ENCODE measurements around the gene FAM24A.
"Not testable (repeated sequence)": the region's sequence is repeated elsewhere in the genome, so short reads cannot be mapped to it uniquely, and the experiment has no call there.

Gene FAM24A, protein sequence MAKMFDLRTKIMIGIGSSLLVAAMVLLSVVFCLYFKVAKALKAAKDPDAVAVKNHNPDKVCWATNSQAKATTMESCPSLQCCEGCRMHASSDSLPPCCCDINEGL

DNA sequence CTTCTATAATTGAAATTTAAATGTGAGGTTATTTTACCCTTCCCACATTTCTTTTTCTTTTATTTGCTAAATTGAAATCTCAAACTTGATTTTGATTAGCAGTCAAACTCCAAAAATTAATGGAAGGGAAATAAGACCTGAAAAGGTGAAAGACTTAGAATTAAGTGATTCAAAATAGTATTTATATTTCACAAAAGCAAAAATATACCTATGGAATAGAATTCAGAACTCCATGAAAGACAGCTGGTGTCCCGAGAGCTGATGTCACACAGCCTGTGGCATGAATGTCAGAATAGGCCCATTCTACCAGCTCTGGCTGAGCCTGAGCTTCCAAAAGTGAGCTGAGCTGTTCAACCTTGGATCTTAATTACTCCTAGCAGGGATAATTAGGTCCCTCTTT, at the start of gene FAM24A:
Gene FAM24A (plus strand): TSS at position 301 of the 400 bp plus-strand sequence. CDS start 1,025 bp downstream, outside the sequence.
- H3K36me3 ChIP-seq (ENCODE audit: control insufficient read depth in 5 of 5, insufficient read depth in 5 of 5, low read length in 5 of 5): no peaks in the 10 kb centered on the region
- H3K9ac ChIP-seq (ENCODE audit: low read length in 5 of 5): no peak within 1 kb of the TSS
- H3K27me3 ChIP-seq (ENCODE audit: control insufficient read depth in 5 of 5, insufficient read depth in 4 of 5, low read length in 5 of 5): no peaks in the 10 kb centered on the region
- H3K4me1 ChIP-seq (ENCODE audit: control insufficient read depth in 5 of 5, insufficient read depth in 5 of 5, low read length in 5 of 5): no peaks in the 10 kb centered on the region
- H3K27ac ChIP-seq (ENCODE audit: low read depth, low read length): no peak within 1 kb of the TSS
- H3K9me3 ChIP-seq (ENCODE audit: control insufficient read depth in 5 of 5, low read length in 5 of 5): no peaks in the 10 kb centered on the region
- H3K4me3 ChIP-seq (ENCODE audit: low read depth in 1 of 5, low read length in 5 of 5): no peak within 1 kb of the TSS

- H3K4me1 ChIP-seq (ENCODE audit: control insufficient read depth in 5 of 5, insufficient read depth in 5 of 5, low read length in 5 of 5): no peaks in the 10 kb centered on the region
- H3K36me3 ChIP-seq (ENCODE audit: control insufficient read depth in 5 of 5, insufficient read depth in 5 of 5, low read length in 5 of 5): no peaks in the 10 kb centered on the region
- no peak overlapping the region for H3K9ac ChIP-seq (ENCODE audit: low read length in 5 of 5)
- no peak overlapping the region for H3K4me3 ChIP-seq (ENCODE audit: low read depth in 1 of 5, low read length in 5 of 5)
- H3K27ac ChIP-seq (ENCODE audit: low read depth, low read length): no peak overlapping the region
- no peaks in the 10 kb centered on the region for H3K9me3 ChIP-seq (ENCODE audit: control insufficient read depth in 5 of 5, low read length in 5 of 5)
- no peaks in the 10 kb centered on the region for H3K27me3 ChIP-seq (ENCODE audit: control insufficient read depth in 5 of 5, insufficient read depth in 4 of 5, low read length in 5 of 5)
Measured at GRCh38 chr10:122861711-122862161, 48.7 kb upstream of the FAM24A start.

- Histone ChIP-seq H3K4me3 (ENCODE audit: low read depth in 1 of 5, low read length in 5 of 5) (no peak overlapping the region), H3K9me3 (ENCODE audit: control insufficient read depth in 5 of 5, low read length in 5 of 5) (no peaks in the 10 kb centered on the region), H3K36me3 (ENCODE audit: control insufficient read depth in 5 of 5, insufficient read depth in 5 of 5, low read length in 5 of 5) (no peaks in the 10 kb centered on the region), H3K4me1 (ENCODE audit: control insufficient read depth in 5 of 5, insufficient read depth in 5 of 5, low read length in 5 of 5) (no peaks in the 10 kb centered on the region), H3K9ac (ENCODE audit: low read length in 5 of 5) (no peak overlapping the region), H3K27me3 (ENCODE audit: control insufficient read depth in 5 of 5, insufficient read depth in 4 of 5, low read length in 5 of 5) (no peaks in the 10 kb centered on the region), H3K27ac (ENCODE audit: low read depth, low read length) (no peak overlapping the region)
Measured at GRCh38 chr10:122863216-122864193, 46.9 kb upstream of the FAM24A start.

DNA sequence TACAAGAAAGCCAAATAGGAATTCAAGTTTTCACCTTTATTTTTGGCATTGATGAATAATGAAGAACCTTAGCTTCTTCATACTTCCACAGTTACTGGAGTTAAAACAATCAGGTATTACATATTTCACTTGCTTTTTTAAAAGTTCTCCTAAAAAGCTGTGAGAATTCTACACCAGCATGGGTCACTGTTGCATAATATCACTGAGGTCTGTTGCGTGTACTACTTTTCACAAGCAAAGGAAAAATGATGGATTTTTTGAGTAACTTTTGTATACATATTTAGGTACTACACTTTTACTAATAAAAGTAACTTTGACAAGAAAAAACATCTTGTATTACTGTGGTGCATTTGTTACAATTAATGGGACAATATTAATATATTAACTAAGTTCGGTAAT, 46.2 kb upstream of the FAM24A start:
- Histone ChIP-seq H3K9me3 (ENCODE audit: control insufficient read depth in 5 of 5, low read length in 5 of 5) (no peaks in the 10 kb centered on the region), H3K4me3 (ENCODE audit: low read depth in 1 of 5, low read length in 5 of 5) (no peak overlapping the region)

GRCh38 chr10:122864901-122865300, 45.5 kb upstream of the FAM24A start:
- Histone ChIP-seq H3K36me3 (ENCODE audit: control insufficient read depth in 5 of 5, insufficient read depth in 5 of 5, low read length in 5 of 5) (no peaks in the 10 kb centered on the region), H3K4me1 (ENCODE audit: control insufficient read depth in 5 of 5, insufficient read depth in 5 of 5, low read length in 5 of 5) (no peaks in the 10 kb centered on the region), H3K9ac (ENCODE audit: low read length in 5 of 5) (no peak overlapping the region), H3K9me3 (ENCODE audit: control insufficient read depth in 5 of 5, low read length in 5 of 5) (no peaks in the 10 kb centered on the region), H3K27ac (ENCODE audit: low read depth, low read length) (no peak overlapping the region), H3K27me3 (ENCODE audit: control insufficient read depth in 5 of 5, insufficient read depth in 4 of 5, low read length in 5 of 5) (no peaks in the 10 kb centered on the region), H3K4me3 (ENCODE audit: low read depth in 1 of 5, low read length in 5 of 5) (no peak overlapping the region)

More for the DNA sequence above, 46.2 kb upstream of the FAM24A start:
- H3K4me1 ChIP-seq (ENCODE audit: control insufficient read depth in 5 of 5, insufficient read depth in 5 of 5, low read length in 5 of 5): no peaks in the 10 kb centered on the region
- no peak overlapping the region for H3K9ac ChIP-seq (ENCODE audit: low read length in 5 of 5)
- no peaks in the 10 kb centered on the region for H3K27me3 ChIP-seq (ENCODE audit: control insufficient read depth in 5 of 5, insufficient read depth in 4 of 5, low read length in 5 of 5)
- no peaks in the 10 kb centered on the region for H3K36me3 ChIP-seq (ENCODE audit: control insufficient read depth in 5 of 5, insufficient read depth in 5 of 5, low read length in 5 of 5)
- no peak overlapping the region for H3K27ac ChIP-seq (ENCODE audit: low read depth, low read length)

DNA sequence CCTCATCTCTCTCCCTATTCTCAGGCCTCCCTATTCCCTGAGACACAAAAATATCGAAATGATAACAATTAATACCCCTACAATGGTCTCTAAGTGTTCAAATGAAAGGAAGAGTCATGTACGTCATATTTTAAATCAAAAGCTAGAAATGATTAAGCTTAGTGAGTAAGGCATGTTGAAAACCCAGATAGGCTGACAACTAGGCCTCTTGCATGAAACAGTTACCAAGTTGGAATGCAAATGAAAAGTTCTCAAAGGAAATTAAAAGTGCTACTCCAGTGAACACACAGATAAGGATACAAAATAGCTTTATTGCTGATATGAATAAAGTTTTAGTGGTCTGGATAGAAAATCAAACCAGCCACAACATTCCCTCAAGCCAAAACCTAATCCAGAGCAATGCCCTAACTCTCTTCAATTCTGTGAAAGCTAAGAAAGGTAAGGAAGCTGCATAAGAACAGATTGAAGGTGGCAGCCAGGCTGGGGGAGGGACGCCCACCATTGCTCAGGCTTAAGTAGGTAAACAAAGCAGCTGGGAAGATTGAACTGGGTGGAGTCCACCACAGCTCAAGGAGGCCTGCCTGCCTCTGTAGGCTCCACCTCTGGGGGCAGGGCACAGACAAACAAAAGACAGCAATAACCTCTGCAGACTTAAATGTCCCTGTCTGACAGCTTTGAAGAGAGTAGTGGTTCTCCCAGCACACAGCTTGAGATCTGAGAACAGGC, 43.5 kb upstream of the FAM24A start:
- not testable (repeated sequence) for H3K4me3 ChIP-seq (ENCODE audit: low read depth in 1 of 5, low read length in 5 of 5); H3K9ac ChIP-seq (ENCODE audit: low read length in 5 of 5); H3K4me1 ChIP-seq (ENCODE audit: control insufficient read depth in 5 of 5, insufficient read depth in 5 of 5, low read length in 5 of 5); H3K36me3 ChIP-seq (ENCODE audit: control insufficient read depth in 5 of 5, insufficient read depth in 5 of 5, low read length in 5 of 5); H3K9me3 ChIP-seq (ENCODE audit: control insufficient read depth in 5 of 5, low read length in 5 of 5); H3K27ac ChIP-seq (ENCODE audit: low read depth, low read length); H3K27me3 ChIP-seq (ENCODE audit: control insufficient read depth in 5 of 5, insufficient read depth in 4 of 5, low read length in 5 of 5)

DNA sequence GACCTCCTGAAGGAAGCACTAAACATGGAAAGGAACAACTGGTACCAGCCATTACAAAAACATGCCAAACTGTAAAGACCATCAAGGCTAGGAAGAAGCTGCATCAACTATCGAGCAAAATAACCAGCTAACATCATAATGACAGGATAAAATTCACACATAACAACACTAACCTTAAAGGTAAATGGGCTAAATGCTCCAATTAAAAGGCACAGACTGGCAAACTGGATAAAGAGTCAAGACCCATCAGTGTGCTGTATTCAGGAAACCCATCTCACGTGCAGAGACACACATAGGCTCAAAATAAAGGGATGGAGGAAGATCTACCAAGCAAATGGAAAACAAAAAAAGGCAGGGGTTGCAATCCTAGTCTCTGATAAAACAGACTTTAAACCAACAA, 41.6 kb upstream of the FAM24A start:
- not testable (repeated sequence) for H3K4me1 ChIP-seq (ENCODE audit: control insufficient read depth in 5 of 5, insufficient read depth in 5 of 5, low read length in 5 of 5); H3K27me3 ChIP-seq (ENCODE audit: control insufficient read depth in 5 of 5, insufficient read depth in 4 of 5, low read length in 5 of 5); H3K36me3 ChIP-seq (ENCODE audit: control insufficient read depth in 5 of 5, insufficient read depth in 5 of 5, low read length in 5 of 5); H3K9ac ChIP-seq (ENCODE audit: low read length in 5 of 5); H3K9me3 ChIP-seq (ENCODE audit: control insufficient read depth in 5 of 5, low read length in 5 of 5); H3K4me3 ChIP-seq (ENCODE audit: low read depth in 1 of 5, low read length in 5 of 5); H3K27ac ChIP-seq (ENCODE audit: low read depth, low read length)

DNA sequence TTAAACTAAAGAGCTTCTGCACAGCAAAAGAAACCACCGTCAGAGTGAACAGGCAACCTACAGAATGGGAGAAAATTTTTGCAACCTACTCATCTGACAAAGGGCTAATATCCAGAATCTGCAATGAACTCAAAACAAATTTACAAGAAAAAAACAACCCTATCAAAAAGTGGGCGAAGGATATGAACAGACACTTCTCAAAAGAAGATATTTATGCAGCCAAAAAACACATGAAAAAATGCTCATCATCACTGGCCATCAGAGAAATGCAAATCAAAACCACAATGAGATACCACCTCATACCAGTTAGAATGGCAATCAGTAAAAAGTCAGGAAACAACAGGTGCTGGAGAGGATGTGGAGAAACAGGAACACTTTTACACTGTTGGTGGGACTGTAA, 38.5 kb upstream of the FAM24A start:
- H3K36me3 ChIP-seq (ENCODE audit: control insufficient read depth in 5 of 5, insufficient read depth in 5 of 5, low read length in 5 of 5); H3K4me1 ChIP-seq (ENCODE audit: control insufficient read depth in 5 of 5, insufficient read depth in 5 of 5, low read length in 5 of 5); H3K27me3 ChIP-seq (ENCODE audit: control insufficient read depth in 5 of 5, insufficient read depth in 4 of 5, low read length in 5 of 5); H3K4me3 ChIP-seq (ENCODE audit: low read depth in 1 of 5, low read length in 5 of 5); H3K9me3 ChIP-seq (ENCODE audit: control insufficient read depth in 5 of 5, low read length in 5 of 5); H3K27ac ChIP-seq (ENCODE audit: low read depth, low read length); H3K9ac ChIP-seq (ENCODE audit: low read length in 5 of 5): not testable (repeated sequence)

DNA sequence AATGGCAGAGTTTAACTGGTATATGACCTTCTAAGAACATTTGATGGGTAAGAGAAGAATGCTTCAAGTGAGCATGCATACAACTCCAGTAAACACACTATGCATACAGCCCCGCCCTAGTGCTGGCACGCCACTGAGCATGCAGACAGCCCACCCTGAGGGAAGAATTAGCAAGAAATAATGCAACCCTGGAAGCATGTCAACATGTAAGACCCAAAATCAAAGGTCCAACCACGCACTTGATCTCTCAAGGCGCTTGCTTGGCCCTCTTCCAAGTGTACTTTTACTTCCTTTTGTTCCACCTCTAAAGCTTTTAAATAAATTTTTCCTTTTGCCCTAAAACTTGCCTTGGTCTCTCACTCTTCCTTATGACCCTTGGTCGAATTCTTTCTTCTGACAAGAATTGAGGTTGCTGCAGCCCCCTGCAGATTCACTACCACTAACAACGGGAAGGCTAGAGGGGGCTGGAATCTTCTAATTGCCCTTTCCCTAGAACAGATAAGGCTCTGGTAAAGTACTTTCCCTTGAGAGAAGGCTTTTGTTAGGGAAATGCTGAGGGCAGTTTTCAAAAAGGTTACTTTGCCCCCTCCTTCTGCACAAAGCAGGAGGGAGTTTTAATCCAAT, 34.5 kb upstream of the FAM24A start:
- no peak overlapping the region for H3K4me3 ChIP-seq (ENCODE audit: low read depth in 1 of 5, low read length in 5 of 5)
- no peaks in the 10 kb centered on the region for H3K36me3 ChIP-seq (ENCODE audit: control insufficient read depth in 5 of 5, insufficient read depth in 5 of 5, low read length in 5 of 5)
- H3K9me3 ChIP-seq (ENCODE audit: control insufficient read depth in 5 of 5, low read length in 5 of 5): no peaks in the 10 kb centered on the region
- no peaks in the 10 kb centered on the region for H3K27me3 ChIP-seq (ENCODE audit: control insufficient read depth in 5 of 5, insufficient read depth in 4 of 5, low read length in 5 of 5)
- H3K27ac ChIP-seq (ENCODE audit: low read depth, low read length): no peak overlapping the region
- no peak overlapping the region for H3K9ac ChIP-seq (ENCODE audit: low read length in 5 of 5)
- peaks cover 0 to 19% (median 17%) of the 10 kb centered on the region in 5 donors for H3K4me1 ChIP-seq (ENCODE audit: control insufficient read depth in 5 of 5, insufficient read depth in 5 of 5, low read length in 5 of 5)
